A549 (cell line): ENCODE data around the gene RHBDL2. TPM values are rescaled to one million over a fixed set of nuclear protein-coding genes. Genes with fewer than 3 reads are reported as not detected.
A peak's percentile ranks its signal among the peaks of the same experiment; 100 is the strongest.
"Not testable (repeated sequence)": the region's sequence is repeated elsewhere in the genome, so short reads cannot be mapped to it uniquely, and the experiment has no call there.

Source experiments
- ATAC-seq, 2 experiments: fragments of 200-7000 bp in 1 of 2; fragments of >200 bp in 1 of 2; cut with Nextera tagmentation in 1 of 2; cut with Tn5 transposase in 1 of 2; 3 replicates each; pipeline versions ENCODE4 v1.8.0 to v1.9.1; 2018 to 2020; ENCODE audit warnings: mild to moderate bottlenecking in 1 of 2, moderate library complexity in 1 of 2
- CTCF ChIA-PET: fragments of 300-600 bp; sonication (Branson Sonifier 250); formaldehyde crosslinking; extraction: SDS; loops from one replicate; lab custom pipeline; 2021; ENCODE audit warnings: antibody characterized with exemption, inconsistent platforms; lab: Yijun Ruan, JAX
- POLR2A ChIA-PET: fragments of 350-600 bp; formaldehyde crosslinking; extraction: SDS; loops from one replicate; lab custom pipeline; 2021; ENCODE audit warnings: antibody characterized with exemption, inconsistent platforms; lab: Yijun Ruan, JAX
- DNase-seq, 2 experiments: peaks; one replicate each; pipeline versions ENCODE4 v3.0.0 to v3.0.0-alpha.2; 2011 to 2016; ENCODE audit warnings: low read depth in 1 of 2, low spot score in 1 of 2
- FAIRE-seq: peaks from 2 replicates; lab custom pipeline; 2011; peaks lifted over from hg19 to GRCh38; lab: Jason Lieb, UNC
- H3K27ac ChIP-seq, 2 experiments: fragments of >200 bp; sonication (Bioruptor Twin); formaldehyde crosslinking; 3 replicates each; pipeline ENCODE4 v1.5.1; 2016 to 2017
- H3K4me1 ChIP-seq: fragments of >200 bp; sonication (Bioruptor Twin); formaldehyde crosslinking; 3 replicates; pipeline ENCODE4 v1.6.1; 2016
- H3K4me2 ChIP-seq: fragments of >200 bp; sonication (Bioruptor Twin); formaldehyde crosslinking; 3 replicates; pipeline ENCODE4 v1.6.1; 2016
- H3K4me3 ChIP-seq: fragments of >200 bp; sonication (Bioruptor Twin); formaldehyde crosslinking; 3 replicates; pipeline ENCODE4 v1.5.1; 2016
- H3K9me3 ChIP-seq: fragments of >200 bp; sonication (Bioruptor Twin); formaldehyde crosslinking; 3 replicates; pipeline ENCODE4 v1.6.1; 2016
- BHLHE40 ChIP-seq: IDR thresholded peaks from 2 replicates; pipeline ENCODE4 v1.6.1; 2012; ENCODE audit warnings: low read depth, low read length, inconsistent platforms
- CBX2 ChIP-seq: fragments of 200-600 bp; sonication (generic); IDR thresholded peaks from 2 replicates; pipeline ENCODE4 v1.6.1; 2016; ENCODE audit warnings: low read depth, mild to moderate bottlenecking, borderline replicate concordance
- CBX8 ChIP-seq: fragments of 200-600 bp; sonication (generic); IDR thresholded peaks from 2 replicates; pipeline ENCODE4 v1.6.1; 2016
- CEBPB ChIP-seq, 2 experiments: fragments of >200 bp in 1 of 2; sonication (Bioruptor Twin) in 1 of 2; formaldehyde crosslinking in 1 of 2; IDR thresholded peaks; 2 replicates each; pipeline ENCODE4 v1.6.1; 2012 to 2016
- EHF ChIP-seq: fragments of 250-450 bp; sonication (Bioruptor Pico); IDR thresholded peaks from 2 replicates; pipeline ENCODE4 v1.5.0; 2020; ENCODE audit warnings: mild to moderate bottlenecking
- HOXA7 ChIP-seq: fragments of 250-450 bp; sonication (Bioruptor Pico); IDR thresholded peaks from 2 replicates; pipeline ENCODE4 v1.5.0; 2020; ENCODE audit warnings: mild to moderate bottlenecking, moderate library complexity
- JUN ChIP-seq, 2 experiments: fragments of >200 bp; sonication (Bioruptor Twin); formaldehyde crosslinking; IDR thresholded peaks; 2 replicates in 1 of 2; 3 replicates in 1 of 2; pipeline ENCODE4 v1.6.1; 2016 to 2017
- KDM1A ChIP-seq: fragments of 200-600 bp; sonication (generic); IDR thresholded peaks from 2 replicates; pipeline ENCODE4 v1.6.1; 2016; ENCODE audit warnings: low read depth, mild to moderate bottlenecking
- MYC ChIP-seq: IDR thresholded peaks from 2 replicates; pipeline ENCODE4 v1.6.1; 2012; ENCODE audit warnings: mild to moderate bottlenecking, inconsistent platforms, low read length, improper control_type of control experiment, borderline replicate concordance
- NFE2L2 ChIP-seq: fragments of 150-350 bp; conservative IDR thresholded peaks from 2 replicates; pipeline ENCODE4 v1.6.1; 2014; ENCODE audit warnings: low read length
- RARB ChIP-seq: fragments of 250-450 bp; sonication (Bioruptor Pico); IDR thresholded peaks from 2 replicates; pipeline ENCODE4 v1.8.0; 2021; ENCODE audit warnings: mild to moderate bottlenecking, moderate library complexity
- RCOR1 ChIP-seq: fragments of 150-350 bp; IDR thresholded peaks from 2 replicates; pipeline ENCODE4 v1.6.1; 2014; ENCODE audit warnings: antibody characterized with exemption, low read length, low read depth
- RFX5 ChIP-seq: fragments of 450-650 bp; IDR thresholded peaks from 2 replicates; pipeline ENCODE4 v1.7.1; 2014; ENCODE audit warnings: antibody characterized with exemption, mild to moderate bottlenecking, moderate library complexity
- SREBF2 ChIP-seq: fragments of 450-650 bp; IDR thresholded peaks from 2 replicates; pipeline ENCODE4 v1.6.1; 2014; ENCODE audit warnings: mild to moderate bottlenecking, moderate library complexity
- TP53 ChIP-seq: fragments of 250-450 bp; sonication (Bioruptor Pico); IDR thresholded peaks from 2 replicates; pipeline ENCODE4 v1.5.0; 2021; ENCODE audit warnings: mild to moderate bottlenecking, moderate library complexity
- WGBS: methylation state at CpG from one replicate; pipeline ENCODE4 v1.1.6; 2017; ENCODE audit errors: missing lambda C conversion rate; 5-methylcytosine and 5-hydroxymethylcytosine counted together
- polyA plus RNA-seq, 4 experiments: library from polyadenylated mRNA; depleted of rRNA in 3 of 4; stranded (reverse); fragments of >200 nt; fragmentation: RNase III in 1 of 4; extraction: RNeasy Plus Mini Kit Qiagen cat#74134 plus additional on column Dnase treatment in 1 of 4; gene quantifications; 2 replicates in 3 of 4; 3 replicates in 1 of 4; pipeline ENCODE4 v1.2.3, GENCODE V29; 2011 to 2017
- TF ChIP-seq, protein P1 (sequence below): fragments of 450-650 bp; IDR thresholded peaks from 2 replicates; pipeline ENCODE4 v1.6.1; 2014; ENCODE audit warnings: antibody characterized with exemption
- TF ChIP-seq, protein P2 (sequence below): fragments of 250-450 bp; sonication (Bioruptor Pico); IDR thresholded peaks from 2 replicates; pipeline ENCODE4 v1.5.0; 2020; ENCODE audit warnings: low read depth, mild to moderate bottlenecking, moderate library complexity
- TF ChIP-seq, protein P3 (sequence below): fragments of 150-350 bp; IDR thresholded peaks from 2 replicates; pipeline ENCODE4 v1.6.1; 2014; ENCODE audit warnings: low read depth, mild to moderate bottlenecking, low read length
- TF ChIP-seq, protein P4 (sequence below): fragments of 250-450 bp; sonication (Bioruptor Pico); IDR thresholded peaks from 2 replicates; pipeline ENCODE4 v1.5.0; 2021; ENCODE audit warnings: mild to moderate bottlenecking, moderate library complexity, borderline replicate concordance

Gene RHBDL2
- polyA plus RNA-seq, 2 of the 4 experiments (the other 2 are of a cell fraction) = 2.6 to 3.6 TPM

DNA sequence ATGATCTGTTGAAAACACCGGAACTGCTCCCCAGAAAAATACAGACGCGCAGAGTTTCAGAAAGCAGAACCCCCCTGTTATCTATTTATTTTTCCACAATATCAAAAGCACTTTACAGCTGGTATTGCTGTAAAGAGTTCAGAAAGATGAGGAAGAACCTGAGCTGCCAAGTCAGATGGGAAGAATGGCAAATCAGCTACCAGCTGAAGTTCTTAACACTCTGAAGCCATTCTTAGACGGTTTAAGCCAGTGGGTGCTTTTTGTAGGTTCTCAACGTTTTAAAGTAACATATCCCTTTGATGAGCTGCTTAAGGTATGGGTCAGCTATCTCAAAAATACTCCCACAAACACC, 48.7 kb upstream of the RHBDL2 start:
- peaks cover 42% of the 10 kb centered on the region for H3K4me1 ChIP-seq
- ChIA-PET CTCF (no interaction called here), POLR2A (interaction anchor here (0.6 to 1.2 kb wide), 2 partner anchors 36 to 121 kb away, joined by 5 to 7 read pairs; partner anchors contain the start of gene NDUFS5)
- DNase-seq (no peak), ATAC-seq (peak; percentile 19 to 31; a peak in 5 of 6 replicates), FAIRE-seq (no peak)
- peak overlapping the region; percentile 100 for H3K4me3 ChIP-seq
- peak overlapping the region; percentile 85 for H3K4me2 ChIP-seq
- WGBS = 44% methylated on average over 5 of the region's 5 CpGs
- peak overlapping the region; percentile 98 to 99 for H3K27ac ChIP-seq
- no peak for TF ChIP-seq RCOR1
- no peak for TF ChIP-seq KDM1A
- TF ChIP-seq, protein P1, sequence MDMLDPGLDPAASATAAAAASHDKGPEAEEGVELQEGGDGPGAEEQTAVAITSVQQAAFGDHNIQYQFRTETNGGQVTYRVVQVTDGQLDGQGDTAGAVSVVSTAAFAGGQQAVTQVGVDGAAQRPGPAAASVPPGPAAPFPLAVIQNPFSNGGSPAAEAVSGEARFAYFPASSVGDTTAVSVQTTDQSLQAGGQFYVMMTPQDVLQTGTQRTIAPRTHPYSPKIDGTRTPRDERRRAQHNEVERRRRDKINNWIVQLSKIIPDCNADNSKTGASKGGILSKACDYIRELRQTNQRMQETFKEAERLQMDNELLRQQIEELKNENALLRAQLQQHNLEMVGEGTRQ = no peak
- no peak for TF ChIP-seq RFX5
- no peak for TF ChIP-seq EHF (CRISPR knock-in tag)
- no peak for TF ChIP-seq RARB (CRISPR knock-in tag)
- no peak for TF ChIP-seq CEBPB (IDR thresholded peaks at IDR 0.05)
- no peak for TF ChIP-seq JUN (IDR thresholded peaks at IDR 0.05)
- no peak for TF ChIP-seq SREBF2
- TF ChIP-seq, protein P2, sequence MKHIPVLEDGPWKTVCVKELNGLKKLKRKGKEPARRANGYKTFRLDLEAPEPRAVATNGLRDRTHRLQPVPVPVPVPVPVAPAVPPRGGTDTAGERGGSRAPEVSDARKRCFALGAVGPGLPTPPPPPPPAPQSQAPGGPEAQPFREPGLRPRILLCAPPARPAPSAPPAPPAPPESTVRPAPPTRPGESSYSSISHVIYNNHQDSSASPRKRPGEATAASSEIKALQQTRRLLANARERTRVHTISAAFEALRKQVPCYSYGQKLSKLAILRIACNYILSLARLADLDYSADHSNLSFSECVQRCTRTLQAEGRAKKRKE = no peak
- TF ChIP-seq CBX2 = no peak
- TF ChIP-seq, protein P3, sequence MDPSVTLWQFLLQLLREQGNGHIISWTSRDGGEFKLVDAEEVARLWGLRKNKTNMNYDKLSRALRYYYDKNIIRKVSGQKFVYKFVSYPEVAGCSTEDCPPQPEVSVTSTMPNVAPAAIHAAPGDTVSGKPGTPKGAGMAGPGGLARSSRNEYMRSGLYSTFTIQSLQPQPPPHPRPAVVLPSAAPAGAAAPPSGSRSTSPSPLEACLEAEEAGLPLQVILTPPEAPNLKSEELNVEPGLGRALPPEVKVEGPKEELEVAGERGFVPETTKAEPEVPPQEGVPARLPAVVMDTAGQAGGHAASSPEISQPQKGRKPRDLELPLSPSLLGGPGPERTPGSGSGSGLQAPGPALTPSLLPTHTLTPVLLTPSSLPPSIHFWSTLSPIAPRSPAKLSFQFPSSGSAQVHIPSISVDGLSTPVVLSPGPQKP = no peak
- no peak for TF ChIP-seq MYC
- no peaks in the 10 kb centered on the region for H3K9me3 ChIP-seq

DNA sequence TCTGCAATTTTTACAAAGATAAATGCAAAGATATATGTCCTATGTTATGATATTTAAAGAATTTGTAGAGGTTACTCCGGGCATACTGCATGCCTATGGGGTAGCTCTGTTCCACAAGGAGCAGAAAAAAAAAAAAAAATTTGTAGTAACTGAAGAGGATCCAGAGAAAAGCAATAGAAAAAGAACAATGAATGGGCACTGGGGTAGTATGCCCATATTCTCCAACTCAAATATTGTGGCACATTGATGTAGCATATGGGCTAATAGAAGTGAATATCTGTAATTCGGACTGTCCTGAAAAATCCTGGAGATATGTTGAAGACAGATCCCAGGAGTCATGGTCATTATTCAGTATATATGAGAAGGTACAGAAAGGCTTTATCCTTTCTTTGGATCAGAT, 48.3 kb upstream of the RHBDL2 start:
- Histone ChIP-seq H3K4me2 (peak overlapping the region; percentile 85), H3K4me1 (peaks cover 45% of the 10 kb centered on the region), H3K9me3 (no peaks in the 10 kb centered on the region), H3K4me3 (peak overlapping the region; percentile 100; the same call in 1 of the 3 replicates), H3K27ac (peak overlapping the region; percentile 98 to 99)
- TF ChIP-seq, protein P4, sequence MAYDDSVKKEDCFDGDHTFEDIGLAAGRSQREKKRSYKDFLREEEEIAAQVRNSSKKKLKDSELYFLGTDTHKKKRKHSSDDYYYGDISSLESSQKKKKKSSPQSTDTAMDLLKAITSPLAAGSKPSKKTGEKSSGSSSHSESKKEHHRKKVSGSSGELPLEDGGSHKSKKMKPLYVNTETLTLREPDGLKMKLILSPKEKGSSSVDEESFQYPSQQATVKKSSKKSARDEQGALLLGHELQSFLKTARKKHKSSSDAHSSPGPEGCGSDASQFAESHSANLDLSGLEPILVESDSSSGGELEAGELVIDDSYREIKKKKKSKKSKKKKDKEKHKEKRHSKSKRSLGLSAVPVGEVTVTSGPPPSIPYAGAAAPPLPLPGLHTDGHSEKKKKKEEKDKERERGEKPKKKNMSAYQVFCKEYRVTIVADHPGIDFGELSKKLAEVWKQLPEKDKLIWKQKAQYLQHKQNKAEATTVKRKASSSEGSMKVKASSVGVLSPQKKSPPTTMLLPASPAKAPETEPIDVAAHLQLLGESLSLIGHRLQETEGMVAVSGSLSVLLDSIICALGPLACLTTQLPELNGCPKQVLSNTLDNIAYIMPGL = no peak
- no peak for TF ChIP-seq BHLHE40
- TF ChIP-seq TP53 (CRISPR knock-in tag) = no peak
- TF ChIP-seq, protein P2 = no peak
- TF ChIP-seq NFE2L2 = no peak
- TF ChIP-seq HOXA7 (CRISPR knock-in tag) = no peak
- TF ChIP-seq CEBPB (IDR thresholded peaks at IDR 0.05) = no peak
- no peak for TF ChIP-seq CBX8
- POLR2A ChIA-PET = interaction anchor here (0.6 to 1.7 kb wide), 3 partner anchors 36 to 120 kb away, joined by 4 to 7 read pairs (median 5); partner anchors contain the start of gene NDUFS5
- FAIRE-seq (no peak), ATAC-seq (no peak), DNase-seq (no peak)
- CTCF ChIA-PET = no interaction called here
- 84% methylated on average over 2 of the region's 2 CpGs for WGBS

DNA sequence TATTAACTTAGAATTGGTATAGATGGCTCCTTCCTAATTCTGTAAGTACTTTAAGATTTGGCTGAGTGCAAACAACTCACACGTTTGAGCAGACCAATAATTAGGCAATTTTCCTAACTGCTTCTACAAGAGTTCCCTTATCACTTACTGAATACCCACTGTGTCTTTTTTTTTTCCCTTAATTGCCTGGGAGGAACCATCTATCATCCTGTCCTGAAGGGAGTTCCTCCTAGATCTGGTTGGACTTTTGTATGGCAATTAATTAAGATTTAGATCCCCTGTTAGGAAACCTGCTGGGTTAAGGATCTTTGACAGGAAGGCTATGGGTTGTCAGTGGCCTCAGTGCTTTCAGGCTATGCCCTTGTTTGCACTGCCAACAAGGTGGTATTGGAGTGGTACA, 37.8 kb upstream of the RHBDL2 start:
- H3K9me3 ChIP-seq, H3K4me3 ChIP-seq, H3K4me1 ChIP-seq, CTCF ChIA-PET, FAIRE-seq, H3K27ac ChIP-seq, POLR2A ChIA-PET, DNase-seq, ATAC-seq, H3K4me2 ChIP-seq: not testable (repeated sequence)
- WGBS = 46% methylated on average over 1 of the region's 1 CpG

DNA sequence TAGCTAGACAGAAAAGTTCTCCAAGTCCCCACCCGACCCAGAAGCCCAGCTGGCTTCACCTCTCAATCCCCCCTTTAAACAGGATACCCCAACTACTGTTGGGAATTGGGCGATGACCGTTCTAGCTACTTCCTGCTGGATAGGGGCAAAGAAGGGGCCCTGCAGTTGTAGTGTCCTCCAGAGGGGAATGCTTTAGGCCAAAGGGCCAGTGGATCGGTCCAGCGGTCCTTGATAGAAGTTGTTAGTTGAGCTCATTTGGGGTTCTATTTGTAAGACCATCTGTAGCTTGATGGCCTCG, 36.6 kb upstream of the RHBDL2 start:
- H3K27ac ChIP-seq, H3K4me1 ChIP-seq, FAIRE-seq, H3K4me3 ChIP-seq, POLR2A ChIA-PET, H3K9me3 ChIP-seq, DNase-seq, ATAC-seq, H3K4me2 ChIP-seq: not testable (repeated sequence)
- CTCF ChIA-PET = interaction anchor here (0.6 kb wide), 1 partner anchor 89 kb away, joined by 3 read pairs; no protein-coding TSS in a partner anchor
- 65% methylated on average over 4 of the region's 6 CpGs for WGBS
